Loucy (cell line): ENCODE measurements around the gene ZFY.

ENCODE experiments used
- H2AFZ ChIP-seq: fragments of 200-600 bp; sonication (generic); 2 replicates; pipeline ENCODE4 v1.6.0; 2016; ENCODE audit warnings: antibody characterized with exemption, mild to moderate bottlenecking, low read length, moderate library complexity
- H3F3A ChIP-seq: fragments of 200-600 bp; 2 replicates; pipeline ENCODE4 v1.6.0; 2016; ENCODE audit warnings: antibody characterized with exemption, low read depth, mild to moderate bottlenecking
- H3K27me3 ChIP-seq: fragments of 200-600 bp; sonication (generic); 2 replicates; pipeline ENCODE4 v1.6.1; 2014; ENCODE audit warnings: low read length, mild to moderate bottlenecking; ENCODE audit not compliant: insufficient read depth, poor library complexity, severe bottlenecking
- H3K36me3 ChIP-seq: fragments of 200-600 bp; sonication (generic); 2 replicates; pipeline ENCODE4 v1.6.1; 2016; ENCODE audit warnings: low read length; ENCODE audit not compliant: insufficient read depth
- H3K4me1 ChIP-seq: fragments of 200-600 bp; sonication (generic); 2 replicates; pipeline ENCODE4 v1.5.1; 2014; ENCODE audit warnings: low read length, mild to moderate bottlenecking; ENCODE audit not compliant: insufficient read depth, poor library complexity, severe bottlenecking
- H3K4me2 ChIP-seq: fragments of 200-600 bp; sonication (generic); 2 replicates; pipeline ENCODE4 v1.6.0; 2014; ENCODE audit warnings: antibody characterized with exemption, low read length, low read depth, mild to moderate bottlenecking; ENCODE audit not compliant: poor library complexity, severe bottlenecking
- H3K4me3 ChIP-seq: fragments of 200-600 bp; sonication (generic); 2 replicates; pipeline ENCODE4 v1.5.1; 2014; ENCODE audit warnings: low read length, mild to moderate bottlenecking, mixed read lengths; ENCODE audit not compliant: poor library complexity, severe bottlenecking
- H3K79me2 ChIP-seq: fragments of 200-600 bp; sonication (generic); 2 replicates; pipeline ENCODE4 v1.6.1; 2014; ENCODE audit warnings: low read length; ENCODE audit not compliant: insufficient read depth
- H3K9ac ChIP-seq: fragments of 200-600 bp; sonication (generic); 2 replicates; pipeline ENCODE4 v1.6.0; 2014; ENCODE audit warnings: mild to moderate bottlenecking, low read depth, low read length, moderate library complexity; ENCODE audit not compliant: poor library complexity, severe bottlenecking
- H3K9me2 ChIP-seq: fragments of 200-600 bp; sonication (generic); replicated peaks from 2 replicates; pipeline ENCODE4 v1.6.1; 2016; ENCODE audit warnings: low read depth, low read length, mixed read lengths
- H3K9me3 ChIP-seq: fragments of 200-600 bp; sonication (generic); 2 replicates; pipeline ENCODE4 v1.6.1; 2014; ENCODE audit warnings: mild to moderate bottlenecking, antibody characterized with exemption, low read length, low read depth; ENCODE audit not compliant: insufficient read depth
- H4K20me1 ChIP-seq: fragments of 200-600 bp; sonication (generic); 2 replicates; pipeline ENCODE4 v1.6.0; 2014; ENCODE audit warnings: antibody characterized with exemption, low read length, mild to moderate bottlenecking; ENCODE audit not compliant: insufficient read depth, poor library complexity, severe bottlenecking
- EZH2phosphoT487 ChIP-seq: fragments of 200-600 bp; IDR thresholded peaks from 2 replicates; pipeline ENCODE4 v1.6.1; 2018; ENCODE audit warnings: antibody characterized with exemption, mild to moderate bottlenecking, moderate library complexity, borderline replicate concordance
- TF ChIP-seq, protein P1 (sequence below): fragments of 200-600 bp; sonication (generic); conservative IDR thresholded peaks from 2 replicates; pipeline ENCODE4 v1.5.1; 2014; ENCODE audit warnings: mild to moderate bottlenecking, antibody characterized with exemption, low read length

Gene ZFY

DNA sequence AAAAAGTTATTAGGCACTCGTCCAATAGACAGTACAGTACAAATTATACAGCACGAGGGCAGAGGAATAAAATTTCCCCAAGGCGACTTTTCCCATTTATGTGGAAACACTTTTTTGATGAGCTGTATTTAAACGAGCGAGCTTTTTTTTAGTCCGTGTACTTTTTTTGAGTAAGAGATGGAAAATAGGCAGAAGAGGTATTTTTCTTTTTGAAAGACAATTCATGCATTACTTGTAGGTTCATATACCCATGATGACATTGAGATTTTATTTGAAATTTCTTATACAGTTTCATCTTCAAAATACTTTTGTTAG is 1.2 kb downstream of the ZFY start:
- Histone ChIP-seq H3K9me3 (no peaks in the 10 kb centered on the region), H3K27me3 (no peaks in the 10 kb centered on the region), H3K4me2 (no peak overlapping the region), H2AFZ (no peak overlapping the region), H3K36me3 (no peaks in the 10 kb centered on the region), H3K9me2 (no peaks in the 10 kb centered on the region), H3F3A (no peaks in the 10 kb centered on the region), H4K20me1 (no peaks in the 10 kb centered on the region), H3K79me2 (no peaks in the 10 kb centered on the region), H3K4me3 (no peak overlapping the region), H3K9ac (no peak overlapping the region), H3K4me1 (no peaks in the 10 kb centered on the region)
- TF ChIP-seq, protein P1, sequence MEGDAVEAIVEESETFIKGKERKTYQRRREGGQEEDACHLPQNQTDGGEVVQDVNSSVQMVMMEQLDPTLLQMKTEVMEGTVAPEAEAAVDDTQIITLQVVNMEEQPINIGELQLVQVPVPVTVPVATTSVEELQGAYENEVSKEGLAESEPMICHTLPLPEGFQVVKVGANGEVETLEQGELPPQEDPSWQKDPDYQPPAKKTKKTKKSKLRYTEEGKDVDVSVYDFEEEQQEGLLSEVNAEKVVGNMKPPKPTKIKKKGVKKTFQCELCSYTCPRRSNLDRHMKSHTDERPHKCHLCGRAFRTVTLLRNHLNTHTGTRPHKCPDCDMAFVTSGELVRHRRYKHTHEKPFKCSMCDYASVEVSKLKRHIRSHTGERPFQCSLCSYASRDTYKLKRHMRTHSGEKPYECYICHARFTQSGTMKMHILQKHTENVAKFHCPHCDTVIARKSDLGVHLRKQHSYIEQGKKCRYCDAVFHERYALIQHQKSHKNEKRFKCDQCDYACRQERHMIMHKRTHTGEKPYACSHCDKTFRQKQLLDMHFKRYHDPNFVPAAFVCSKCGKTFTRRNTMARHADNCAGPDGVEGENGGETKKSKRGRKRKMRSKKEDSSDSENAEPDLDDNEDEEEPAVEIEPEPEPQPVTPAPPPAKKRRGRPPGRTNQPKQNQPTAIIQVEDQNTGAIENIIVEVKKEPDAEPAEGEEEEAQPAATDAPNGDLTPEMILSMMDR: no peak

DNA sequence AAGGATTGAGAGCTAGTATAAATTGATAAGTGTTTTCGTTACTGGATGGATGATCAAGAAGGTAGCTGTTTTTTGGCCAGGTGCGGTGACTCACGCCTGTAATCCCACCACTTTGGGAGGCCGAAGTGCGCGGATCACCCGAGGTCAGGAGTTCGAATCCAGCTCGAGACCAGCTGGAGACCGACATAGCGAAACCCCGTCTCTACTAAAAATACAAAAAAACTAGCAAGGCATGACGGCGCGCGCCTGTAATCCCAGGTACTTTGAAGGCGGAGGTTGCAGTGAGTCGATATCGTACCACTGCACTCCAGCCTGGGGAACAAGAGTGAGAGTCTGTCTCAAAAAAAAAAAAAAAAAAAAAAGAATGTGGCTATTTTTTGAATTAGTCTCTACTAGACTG is 2.0 kb downstream of the ZFY start:
- H3K79me2 ChIP-seq: no peaks in the 10 kb centered on the region
- no peaks in the 10 kb centered on the region for H4K20me1 ChIP-seq
- no peaks in the 10 kb centered on the region for H3K36me3 ChIP-seq
- H3K4me1 ChIP-seq: no peaks in the 10 kb centered on the region
- H2AFZ ChIP-seq: no peak overlapping the region
- H3K9ac ChIP-seq: no peak overlapping the region
- no peak overlapping the region for H3K4me2 ChIP-seq
- no peaks in the 10 kb centered on the region for H3K27me3 ChIP-seq
- TF ChIP-seq, protein P1: no peak
- no peak for TF ChIP-seq EZH2phosphoT487
- H3K4me3 ChIP-seq: no peak overlapping the region
- no peaks in the 10 kb centered on the region for H3K9me3 ChIP-seq
- H3K9me2 ChIP-seq: no peaks in the 10 kb centered on the region
- H3F3A ChIP-seq: no peaks in the 10 kb centered on the region

DNA sequence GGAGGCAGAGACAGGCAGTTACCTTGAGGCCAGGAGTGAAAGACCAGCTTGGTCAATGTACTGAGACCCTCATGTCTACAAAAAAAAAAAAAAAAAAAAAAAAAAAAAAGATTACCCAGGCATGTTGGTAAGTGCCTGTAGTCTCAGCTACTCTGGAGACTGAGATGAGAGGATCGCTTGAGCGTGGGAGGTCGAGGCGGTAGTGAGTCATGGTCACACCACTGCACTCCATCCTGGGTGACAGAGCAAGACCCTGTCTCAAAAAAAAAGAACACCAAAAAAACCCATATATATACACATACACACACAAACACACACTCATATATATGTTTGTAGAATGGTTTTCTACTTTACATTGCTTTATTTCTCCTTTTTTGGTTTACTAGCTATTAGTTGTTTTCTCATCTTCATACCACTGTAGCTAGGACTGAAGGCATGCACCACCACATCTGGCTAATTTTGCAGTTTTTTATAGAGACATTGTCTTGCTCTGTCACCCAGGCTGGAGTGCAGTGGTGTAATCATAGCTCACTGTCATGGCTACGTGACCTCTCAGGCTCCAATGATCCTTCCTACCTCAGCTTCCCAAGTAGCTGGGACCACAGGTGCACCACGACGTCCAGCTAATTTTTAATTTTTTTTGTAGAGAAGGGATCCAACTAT is 14.5 kb downstream of the ZFY start:
- no peaks in the 10 kb centered on the region for H3K9me2 ChIP-seq
- TF ChIP-seq, protein P1: no peak
- TF ChIP-seq EZH2phosphoT487: no peak
- H2AFZ ChIP-seq: no peak overlapping the region
- no peaks in the 10 kb centered on the region for H3K79me2 ChIP-seq
- no peak overlapping the region for H3K4me3 ChIP-seq
- H4K20me1 ChIP-seq: no peaks in the 10 kb centered on the region
- no peaks in the 10 kb centered on the region for H3K27me3 ChIP-seq
- no peak overlapping the region for H3K4me2 ChIP-seq
- H3K4me1 ChIP-seq: no peaks in the 10 kb centered on the region
- H3F3A ChIP-seq: no peaks in the 10 kb centered on the region
- H3K36me3 ChIP-seq: no peaks in the 10 kb centered on the region
- H3K9ac ChIP-seq: no peak overlapping the region
- no peaks in the 10 kb centered on the region for H3K9me3 ChIP-seq
